HEK293T (cell line): ENCODE measurements around the gene PDZD8.

Experiments
- ARNT ChIP-seq: fragments of 450-650 bp; IDR thresholded peaks from 2 replicates; pipeline ENCODE4 v1.6.1; 2017; ENCODE audit warnings: mild to moderate bottlenecking
- BHLHE40 ChIP-seq: fragments of 450-650 bp; IDR thresholded peaks from 2 replicates; pipeline ENCODE4 v1.6.1; 2016; ENCODE audit warnings: mild to moderate bottlenecking, moderate library complexity, borderline replicate concordance
- ELF4 ChIP-seq: fragments of 450-650 bp; IDR thresholded peaks from 2 replicates; pipeline ENCODE4 v1.6.1; 2017; ENCODE audit warnings: antibody characterized with exemption
- FOXA1 ChIP-seq: fragments of 450-650 bp; IDR thresholded peaks from 2 replicates; pipeline ENCODE4 v1.6.1; 2016; ENCODE audit warnings: mild to moderate bottlenecking
- FOXK2 ChIP-seq: fragments of 450-650 bp; IDR thresholded peaks from 2 replicates; pipeline ENCODE4 v1.6.1; 2016; ENCODE audit warnings: mild to moderate bottlenecking
- FOXM1 ChIP-seq: fragments of 450-650 bp; IDR thresholded peaks from 2 replicates; pipeline ENCODE4 v1.6.1; 2017; ENCODE audit warnings: mild to moderate bottlenecking, borderline replicate concordance
- HDGF ChIP-seq: fragments of 450-650 bp; IDR thresholded peaks from 2 replicates; pipeline ENCODE4 v1.6.1; 2017; ENCODE audit warnings: antibody characterized with exemption, borderline replicate concordance
- L3MBTL2 ChIP-seq: fragments of 450-650 bp; conservative IDR thresholded peaks from 2 replicates; pipeline ENCODE4 v1.6.1; 2016; ENCODE audit warnings: mild to moderate bottlenecking
- NFRKB ChIP-seq: fragments of 450-650 bp; IDR thresholded peaks from 2 replicates; pipeline ENCODE4 v1.6.1; 2016; ENCODE audit warnings: mild to moderate bottlenecking, moderate library complexity
- SP1 ChIP-seq: fragments of 450-650 bp; IDR thresholded peaks from 2 replicates; pipeline ENCODE4 v1.6.1; 2017
- SUZ12 ChIP-seq: fragments of 450-650 bp; IDR thresholded peaks from 2 replicates; pipeline ENCODE4 v1.6.1; 2016; ENCODE audit warnings: mild to moderate bottlenecking
- TARDBP ChIP-seq: fragments of 450-650 bp; IDR thresholded peaks from 2 replicates; pipeline ENCODE4 v1.6.1; 2016
- ZNF384 ChIP-seq: fragments of 450-650 bp; IDR thresholded peaks from 2 replicates; pipeline ENCODE4 v1.6.1; 2016
- TF ChIP-seq, protein P1 (sequence below): fragments of 450-650 bp; IDR thresholded peaks from 2 replicates; pipeline ENCODE4 v1.6.1; 2016

DNA sequence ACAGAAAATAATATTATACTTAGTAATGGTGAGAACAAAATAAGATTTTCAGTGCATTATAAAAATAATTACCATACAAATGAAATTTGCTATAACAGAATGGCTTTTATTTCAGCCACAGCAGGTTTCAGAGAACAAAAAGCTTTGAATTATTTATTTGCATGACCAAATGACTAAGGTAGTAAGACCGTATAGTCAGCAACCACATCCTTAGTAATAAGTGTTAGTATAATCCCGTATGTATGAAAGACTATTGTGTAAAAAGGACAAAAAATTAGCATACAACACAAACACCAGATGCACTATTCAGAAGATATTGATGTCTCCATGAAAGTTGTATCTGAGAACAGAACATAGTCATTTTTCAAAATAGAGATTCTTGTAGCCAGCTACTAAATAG is 12.2 kb downstream of the PDZD8 start:
- no peak for TF ChIP-seq SP1
- TF ChIP-seq FOXM1 = no peak
- no peak for TF ChIP-seq ZNF384
- TF ChIP-seq SUZ12 = no peak
- TF ChIP-seq ARNT = no peak
- TF ChIP-seq NFRKB = no peak
- TF ChIP-seq TARDBP = no peak
- TF ChIP-seq, protein P1, sequence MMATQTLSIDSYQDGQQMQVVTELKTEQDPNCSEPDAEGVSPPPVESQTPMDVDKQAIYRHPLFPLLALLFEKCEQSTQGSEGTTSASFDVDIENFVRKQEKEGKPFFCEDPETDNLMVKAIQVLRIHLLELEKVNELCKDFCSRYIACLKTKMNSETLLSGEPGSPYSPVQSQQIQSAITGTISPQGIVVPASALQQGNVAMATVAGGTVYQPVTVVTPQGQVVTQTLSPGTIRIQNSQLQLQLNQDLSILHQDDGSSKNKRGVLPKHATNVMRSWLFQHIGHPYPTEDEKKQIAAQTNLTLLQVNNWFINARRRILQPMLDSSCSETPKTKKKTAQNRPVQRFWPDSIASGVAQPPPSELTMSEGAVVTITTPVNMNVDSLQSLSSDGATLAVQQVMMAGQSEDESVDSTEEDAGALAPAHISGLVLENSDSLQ = no peak
- TF ChIP-seq FOXK2 = no peak
- TF ChIP-seq BHLHE40 = no peak
- no peak for TF ChIP-seq L3MBTL2
- no peak for TF ChIP-seq ELF4
- TF ChIP-seq HDGF = no peak
- no peak for TF ChIP-seq FOXA1
